ENCODE results near the gene LGR6. TPM values are rescaled to one million over a fixed set of nuclear protein-coding genes. Genes with fewer than 3 reads are reported as not detected.
A peak's percentile ranks its signal among the peaks of the same experiment; 100 is the strongest.

Gene LGR6
- total RNA-seq, 1 experiment from 2014 or later = 1.0 TPM

DNA sequence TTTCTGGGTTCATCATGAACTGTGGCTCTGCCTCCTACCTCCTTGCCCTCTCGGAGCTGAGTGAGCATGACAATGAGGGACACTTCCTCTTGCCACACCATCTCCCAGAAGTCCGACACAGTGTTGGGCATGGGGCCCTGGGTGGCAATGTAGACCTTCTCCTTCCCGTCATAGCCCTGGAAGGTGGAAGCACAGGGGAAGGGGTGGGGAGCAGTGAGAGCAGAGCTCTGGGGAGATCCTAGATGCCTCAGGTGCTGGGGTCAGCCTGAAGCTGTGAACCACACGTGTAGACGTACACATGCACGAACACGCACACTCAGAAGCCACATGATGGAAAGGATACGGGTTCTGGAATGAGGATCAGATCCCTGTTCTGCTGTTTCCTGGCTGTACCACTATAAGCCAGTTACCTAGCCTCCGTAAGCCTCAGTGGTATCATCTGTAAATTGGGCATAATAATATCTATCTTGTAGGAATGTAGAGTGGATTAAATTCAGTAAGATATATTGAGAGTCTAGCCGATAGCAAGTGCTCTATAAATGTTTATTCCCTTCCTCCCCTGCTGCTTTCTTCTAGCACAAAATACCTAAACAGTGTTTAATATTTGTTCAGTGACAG lies 39.3 kb upstream of the LGR6 start:
- no peaks in the 10 kb centered on the region for H4K20me1 ChIP-seq (ENCODE audit: control insufficient read depth, insufficient read depth, insufficient read length)
- no peaks in the 10 kb centered on the region; the same call in 1 of the 2 replicates for H3K27me3 ChIP-seq (ENCODE audit: insufficient read depth, low read length)
- H3K18ac ChIP-seq (ENCODE audit: insufficient read length, low read depth, low read length) = no peak overlapping the region
- no peak overlapping the region for H2BK20ac ChIP-seq (ENCODE audit: low read depth, low read length, poor library complexity, severe bottlenecking)
- H2BK15ac ChIP-seq (ENCODE audit: low read depth, low read length) = no peak overlapping the region
- H3K56ac ChIP-seq (ENCODE audit: insufficient read length, low read depth, low read length) = no peak overlapping the region
- no peak overlapping the region for H3K23ac ChIP-seq (ENCODE audit: insufficient read length, low read depth, low read length)
- no peak overlapping the region for H3K4me2 ChIP-seq (ENCODE audit: insufficient read depth, insufficient read length, low read length)
- H3K4ac ChIP-seq (ENCODE audit: low read depth, low read length) = no peak overlapping the region
- WGBS (ENCODE audit: extremely low coverage, insufficient read length, low lambda C conversion rate) = no CpG with 5 or more reads among the region's 10 CpGs
- H3K9ac ChIP-seq (ENCODE audit: extremely low read depth, insufficient read length, low read length) = no peak overlapping the region
- no peak overlapping the region for H2BK120ac ChIP-seq (ENCODE audit: low read depth, low read length, poor library complexity, severe bottlenecking)
- no peak overlapping the region for H3K4me3 Mint-ChIP-seq
- H2BK12ac ChIP-seq (ENCODE audit: insufficient read length, low read depth, low read length) = no peak overlapping the region
- H3K27me3 Mint-ChIP-seq (ENCODE audit: low read depth) = peaks cover 4% of the 10 kb centered on the region
- H2AK5ac ChIP-seq (ENCODE audit: insufficient read length, low read length) = no peak overlapping the region
- H3K79me1 ChIP-seq (ENCODE audit: insufficient read depth, low read depth, low read length, poor library complexity, severe bottlenecking) = no peaks in the 10 kb centered on the region
- no peak overlapping the region for H2AFZ ChIP-seq (ENCODE audit: low read length)
- no peaks in the 10 kb centered on the region for H3K4me1 ChIP-seq (ENCODE audit: insufficient read depth, low read length)
- H3K36me3 Mint-ChIP-seq (ENCODE audit: insufficient read depth in 1 of 3, low read depth in 3 of 3) = no peaks in the 10 kb centered on the region
- no peak overlapping the region for H3K14ac ChIP-seq (ENCODE audit: insufficient read depth, low read length)
- no peaks in the 10 kb centered on the region for H3K9me3 Mint-ChIP-seq
- no peak for DNase-seq
- no peak overlapping the region for H2BK5ac ChIP-seq (ENCODE audit: insufficient read length, low read length)
- no peak overlapping the region for H4K91ac ChIP-seq (ENCODE audit: insufficient read length, low read depth, low read length)
- no peaks in the 10 kb centered on the region for H3K79me2 ChIP-seq (ENCODE audit: insufficient read depth, low read length)
- H4K8ac ChIP-seq (replicated peaks; ENCODE audit: insufficient read length, low read depth, low read length) = peak overlapping the region; percentile 7
- no peaks in the 10 kb centered on the region for H3K23me2 ChIP-seq (ENCODE audit: insufficient read length, low read depth, low read length, poor library complexity, severe bottlenecking)
- H4K5ac ChIP-seq (ENCODE audit: insufficient read length, low read depth, low read length) = no peak overlapping the region
- H3T11ph ChIP-seq (ENCODE audit: low read length) = no peak overlapping the region
- peaks cover 15 to 33% of the 10 kb centered on the region in 2 experiments for H3K4me1 Mint-ChIP-seq
- H3K27ac ChIP-seq (ENCODE audit: insufficient read length, low read depth, low read length) = no peak overlapping the region
- H3K27ac Mint-ChIP-seq = 0 out of 7 replicates have a peak overlapping the region, but pooled peaks of 1 of the 3 experiments have one; percentile 3
- TF ChIP-seq, protein P1, sequence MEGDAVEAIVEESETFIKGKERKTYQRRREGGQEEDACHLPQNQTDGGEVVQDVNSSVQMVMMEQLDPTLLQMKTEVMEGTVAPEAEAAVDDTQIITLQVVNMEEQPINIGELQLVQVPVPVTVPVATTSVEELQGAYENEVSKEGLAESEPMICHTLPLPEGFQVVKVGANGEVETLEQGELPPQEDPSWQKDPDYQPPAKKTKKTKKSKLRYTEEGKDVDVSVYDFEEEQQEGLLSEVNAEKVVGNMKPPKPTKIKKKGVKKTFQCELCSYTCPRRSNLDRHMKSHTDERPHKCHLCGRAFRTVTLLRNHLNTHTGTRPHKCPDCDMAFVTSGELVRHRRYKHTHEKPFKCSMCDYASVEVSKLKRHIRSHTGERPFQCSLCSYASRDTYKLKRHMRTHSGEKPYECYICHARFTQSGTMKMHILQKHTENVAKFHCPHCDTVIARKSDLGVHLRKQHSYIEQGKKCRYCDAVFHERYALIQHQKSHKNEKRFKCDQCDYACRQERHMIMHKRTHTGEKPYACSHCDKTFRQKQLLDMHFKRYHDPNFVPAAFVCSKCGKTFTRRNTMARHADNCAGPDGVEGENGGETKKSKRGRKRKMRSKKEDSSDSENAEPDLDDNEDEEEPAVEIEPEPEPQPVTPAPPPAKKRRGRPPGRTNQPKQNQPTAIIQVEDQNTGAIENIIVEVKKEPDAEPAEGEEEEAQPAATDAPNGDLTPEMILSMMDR (conservative IDR thresholded peaks at IDR 0.05) = no peak
- no peaks in the 10 kb centered on the region for H3K9me3 ChIP-seq (ENCODE audit: control insufficient read depth, low read depth, low read length)

Data from H9 (cell line).